Activated CD4-positive, alpha-beta T cell treated with anti-CD3 and anti-CD28 coated beads, Interleukin-2, amount 10 ng/mL, durations not matched to agents 24 days and 14 days (primary cell): Measurements from ENCODE around the gene P3R3URF. TPM values are rescaled to one million over a fixed set of nuclear protein-coding genes. Genes with fewer than 3 reads are reported as not detected.

Experiments
- DNase-seq: peaks from one replicate; pipeline ENCODE4 v3.0.0; 2022
- H3K27ac Mint-ChIP-seq: one replicate; pipeline ENCODE4 v1.8.0; 2022; ENCODE audit warnings: mild to moderate bottlenecking, mixed read lengths
- H3K27me3 Mint-ChIP-seq: one replicate; pipeline ENCODE4 v1.8.0; 2022; ENCODE audit warnings: mixed read lengths
- H3K36me3 Mint-ChIP-seq: one replicate; pipeline ENCODE4 v1.8.0; 2022; ENCODE audit warnings: low read depth, mild to moderate bottlenecking, mixed read lengths
- H3K4me1 Mint-ChIP-seq: one replicate; pipeline ENCODE4 v1.8.0; 2021; ENCODE audit warnings: mixed read lengths
- H3K4me3 Mint-ChIP-seq: one replicate; pipeline ENCODE4 v1.8.0; 2022; ENCODE audit warnings: mild to moderate bottlenecking, moderate library complexity, mixed read lengths
- H3K9me3 Mint-ChIP-seq: one replicate; pipeline ENCODE4 v1.8.0; 2021; ENCODE audit warnings: mixed read lengths
- intact Hi-C: fragments of 100-400 bp; cut with micrococcal nuclease; formaldehyde crosslinking; loops from one replicate; pipeline ENCODE4 v1.15.1; 2023
- total RNA-seq: library from RNA; stranded (reverse); gene quantifications from 2 replicates; pipeline ENCODE4 v1.2.3, GENCODE V29; 2022

Gene P3R3URF
- total RNA-seq, 1 donor from 2014 or later, result not detected

DNA sequence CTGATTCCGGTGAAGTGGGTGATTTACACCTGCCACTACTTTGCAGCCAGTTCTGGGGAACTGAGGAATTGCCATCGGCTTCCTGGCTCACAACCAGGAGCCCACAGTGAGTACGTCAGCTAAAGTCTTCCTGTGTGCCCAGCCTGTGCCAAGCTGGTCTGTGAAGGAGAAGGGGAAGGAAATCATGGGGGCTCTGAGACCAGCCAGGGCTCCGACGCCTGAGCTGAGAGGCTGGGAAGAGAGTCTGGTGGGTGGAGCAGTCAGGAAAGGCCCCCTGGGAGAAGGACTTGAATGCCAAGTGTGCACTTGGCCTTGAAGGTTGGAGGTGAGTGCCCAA is 28.1 kb upstream of the P3R3URF start:
- Mint-ChIP-seq H3K4me3 (no peak overlapping the region), H3K9me3 (no peaks in the 10 kb centered on the region), H3K36me3 (peaks cover 2% of the 10 kb centered on the region), H3K4me1 (peaks cover 10% of the 10 kb centered on the region), H3K27me3 (peaks cover 3% of the 10 kb centered on the region), H3K27ac (no peak overlapping the region)
- no peak for DNase-seq
- intact Hi-C loops, result no loop called here

DNA sequence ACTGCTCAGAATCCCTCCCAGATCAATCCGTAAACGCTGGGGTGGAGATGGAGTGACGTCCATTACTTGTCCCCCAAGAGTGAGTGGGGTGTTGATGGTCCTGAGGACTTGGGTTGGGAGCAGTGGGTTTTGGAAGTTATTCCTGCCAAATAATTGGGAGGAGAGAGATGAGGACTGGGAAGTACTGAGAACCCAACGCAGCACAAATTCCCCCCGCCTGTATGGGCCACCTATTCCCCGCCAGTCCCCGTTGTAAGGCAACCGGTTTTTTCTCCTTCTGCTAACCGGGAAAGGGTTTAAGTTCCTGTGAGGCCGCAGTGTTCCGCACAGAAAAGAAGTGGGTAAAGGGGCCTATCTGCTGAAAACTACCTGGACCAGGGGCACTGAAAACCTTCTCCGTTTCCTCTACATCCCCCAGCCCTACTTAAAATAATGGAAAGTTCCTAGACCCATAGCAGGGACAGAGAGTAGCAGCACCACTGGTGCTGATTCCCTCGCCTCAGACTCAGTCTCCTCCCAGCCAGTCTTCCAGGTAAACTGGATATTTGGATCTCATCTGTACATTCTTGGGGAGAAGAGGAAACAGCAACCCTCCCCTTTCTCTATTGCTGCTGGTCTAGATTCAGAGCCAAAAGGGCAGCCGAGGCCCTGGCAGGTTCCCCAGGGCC is 27.6 kb upstream of the P3R3URF start:
- peak overlapping the region; percentile 89 for H3K4me3 Mint-ChIP-seq
- no peak overlapping the region for H3K27ac Mint-ChIP-seq

DNA sequence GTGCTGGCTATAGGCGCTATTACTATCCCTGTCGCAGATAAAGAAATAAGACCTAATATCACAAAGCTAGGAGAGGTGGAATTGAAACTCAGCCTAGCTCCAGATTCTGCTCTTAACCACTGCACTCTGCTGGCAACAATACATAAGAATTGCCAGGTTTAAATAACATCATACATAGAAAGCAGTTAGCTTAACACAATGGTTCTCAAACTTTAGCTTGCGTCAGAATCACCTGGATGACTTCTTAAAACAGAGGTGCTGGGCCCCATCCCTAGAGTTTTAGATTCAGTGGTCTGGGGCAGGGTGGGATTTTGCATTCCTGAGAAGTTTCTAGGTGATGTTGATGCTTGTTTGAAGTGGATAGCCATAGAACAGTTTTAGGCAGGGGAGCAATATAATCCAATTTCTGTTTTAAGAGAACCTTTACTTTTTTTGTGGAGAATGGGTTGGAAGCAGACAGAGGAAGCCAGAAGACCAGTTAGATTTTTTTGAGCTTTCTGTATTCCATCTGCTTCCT is 23.0 kb upstream of the P3R3URF start:
- Mint-ChIP-seq H3K36me3 (peaks cover 13% of the 10 kb centered on the region), H3K9me3 (no peaks in the 10 kb centered on the region), H3K4me3 (peak overlapping the region; percentile 89), H3K27ac (peak overlapping the region; percentile 29), H3K4me1 (peaks cover 20% of the 10 kb centered on the region), H3K27me3 (peaks cover 3% of the 10 kb centered on the region)
- intact Hi-C loops, result loop anchor here (2.0 to 5.0 kb wide), 2 partner anchors 20 to 447 kb away; partner anchors contain the start of gene IPP
- no peak for DNase-seq

More for the DNA sequence above, 27.6 kb upstream of the P3R3URF start:
- Mint-ChIP-seq H3K27me3 (peaks cover 3% of the 10 kb centered on the region), H3K4me1 (peaks cover 13% of the 10 kb centered on the region), H3K36me3 (peaks cover 2% of the 10 kb centered on the region), H3K9me3 (no peaks in the 10 kb centered on the region)
- no peak for DNase-seq
- intact Hi-C loops, result loop anchor here (1.0 kb wide), 1 partner anchor 43 kb away; the partner anchor contains the start of gene RAD54L

DNA sequence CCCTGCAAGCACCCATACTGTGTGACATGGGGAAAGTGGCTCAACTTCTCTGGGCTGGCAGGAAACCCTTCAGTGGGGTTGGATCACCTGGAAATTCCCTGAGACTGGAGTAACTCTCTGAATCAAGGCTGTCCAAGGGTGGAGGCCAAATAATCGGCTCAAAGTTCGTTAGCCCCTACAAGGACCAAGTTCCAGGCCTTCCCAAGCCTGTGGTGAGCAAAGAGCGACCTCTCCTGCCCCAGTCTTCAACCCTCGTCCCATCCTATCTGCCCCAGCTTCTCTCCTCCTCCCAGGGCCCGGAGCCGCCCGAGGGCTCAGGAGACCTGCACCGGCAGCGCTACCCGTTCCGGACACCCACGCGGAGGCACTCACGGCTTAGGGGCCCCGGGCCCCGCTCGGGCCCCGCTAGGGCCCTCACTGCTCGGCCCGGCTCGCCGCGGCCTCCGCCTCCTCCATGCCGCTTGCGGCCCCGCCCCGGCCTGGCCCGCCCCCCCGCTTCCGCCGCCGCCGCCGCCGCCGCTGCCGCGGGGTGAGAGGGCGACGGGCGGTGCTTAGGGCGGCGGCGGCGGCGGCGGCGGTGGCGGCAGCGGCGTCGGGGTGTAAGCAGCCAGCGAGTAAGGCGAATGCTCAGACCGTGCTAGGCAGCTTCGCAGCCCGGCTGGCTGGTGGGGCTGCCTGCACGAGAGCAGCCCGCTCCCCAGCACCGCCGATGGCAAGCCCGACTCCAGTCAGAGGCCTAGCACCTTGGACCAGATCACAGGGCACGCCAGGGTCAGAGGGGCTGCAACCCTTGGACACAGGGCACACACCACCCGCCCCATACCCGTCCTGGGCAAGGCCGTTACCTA is 21.9 kb upstream of the P3R3URF start, which contains the start of gene POMGNT1:
Gene POMGNT1, minus strand, starts transcription at position 471 of the 848 bp plus-strand sequence. CDS start 613 bp downstream, outside the sequence.
- intact Hi-C loops, result loop anchor here (2.0 to 5.0 kb wide), 2 partner anchors 19 to 446 kb away; partner anchors contain the start of gene IPP
- peaks cover 19% of the 10 kb centered on the region for H3K36me3 Mint-ChIP-seq
- H3K4me3 Mint-ChIP-seq, result peak within 1 kb of the TSS; percentile 89
- no peaks in the 10 kb centered on the region for H3K9me3 Mint-ChIP-seq
- peaks cover 20% of the 10 kb centered on the region for H3K4me1 Mint-ChIP-seq
- peak within 1 kb of the TSS; percentile 85 for H3K27ac Mint-ChIP-seq
- peak; percentile 96 for DNase-seq
- peaks cover 2% of the 10 kb centered on the region for H3K27me3 Mint-ChIP-seq

DNA sequence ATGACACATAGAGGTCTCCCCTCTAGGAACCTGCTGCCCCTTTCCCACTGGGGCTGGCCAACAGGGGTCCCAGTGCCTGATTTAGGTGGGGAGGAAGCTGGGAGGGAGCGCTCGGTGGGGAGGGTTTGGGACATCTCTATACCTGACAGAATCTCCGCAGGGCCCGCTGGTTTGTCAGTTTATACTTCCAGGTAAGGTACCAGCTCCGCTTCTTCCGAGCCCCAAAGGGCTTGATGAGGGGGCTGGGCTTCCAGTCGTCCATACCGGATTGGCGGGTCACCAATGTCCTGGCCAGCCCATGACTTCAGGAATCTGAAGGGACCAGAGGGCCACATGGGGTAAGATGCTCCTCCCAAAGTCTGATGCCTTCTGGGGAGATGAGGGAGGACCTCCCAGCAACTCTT is 21.3 kb upstream of the P3R3URF start:
- Mint-ChIP-seq H3K27me3 (no peaks in the 10 kb centered on the region), H3K4me1 (peaks cover 15% of the 10 kb centered on the region), H3K27ac (peak overlapping the region; percentile 85), H3K9me3 (no peaks in the 10 kb centered on the region), H3K4me3 (peak overlapping the region; percentile 89), H3K36me3 (peaks cover 21% of the 10 kb centered on the region)
- DNase-seq, result no peak
- intact Hi-C loops, result loop anchor here (5.0 kb wide), 1 partner anchor 445 kb away; the partner anchor contains the start of gene IPP

DNA sequence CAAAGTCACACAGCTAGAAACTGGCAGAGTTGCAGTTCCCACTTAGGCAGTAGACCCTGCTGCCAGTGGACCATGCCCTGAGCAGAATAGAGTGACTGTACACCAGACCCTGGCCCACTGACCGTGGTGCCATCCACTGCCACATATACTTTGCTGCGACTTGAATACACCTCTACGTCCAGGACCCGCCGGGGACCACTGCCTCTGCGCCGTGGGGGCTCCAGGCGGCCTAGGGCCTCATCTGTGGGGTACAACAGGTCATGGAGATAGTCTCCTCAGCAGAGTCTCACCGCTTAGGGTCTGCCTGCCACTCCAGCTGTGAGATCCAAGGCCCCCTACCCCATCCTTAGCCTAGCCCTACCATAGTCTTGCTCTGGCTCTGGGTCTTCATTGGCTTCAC is 20.3 kb upstream of the P3R3URF start:
- H3K9me3 Mint-ChIP-seq, result no peaks in the 10 kb centered on the region
- H3K4me3 Mint-ChIP-seq, result peak overlapping the region; percentile 89
- peaks cover 24% of the 10 kb centered on the region for H3K36me3 Mint-ChIP-seq
- H3K4me1 Mint-ChIP-seq, result peaks cover 15% of the 10 kb centered on the region
- intact Hi-C loops, result loop anchor here (5.0 kb wide), 1 partner anchor 444 kb away; the partner anchor contains the start of gene IPP
- DNase-seq, result no peak
- H3K27me3 Mint-ChIP-seq, result no peaks in the 10 kb centered on the region
- peak overlapping the region; percentile 2 for H3K27ac Mint-ChIP-seq

DNA sequence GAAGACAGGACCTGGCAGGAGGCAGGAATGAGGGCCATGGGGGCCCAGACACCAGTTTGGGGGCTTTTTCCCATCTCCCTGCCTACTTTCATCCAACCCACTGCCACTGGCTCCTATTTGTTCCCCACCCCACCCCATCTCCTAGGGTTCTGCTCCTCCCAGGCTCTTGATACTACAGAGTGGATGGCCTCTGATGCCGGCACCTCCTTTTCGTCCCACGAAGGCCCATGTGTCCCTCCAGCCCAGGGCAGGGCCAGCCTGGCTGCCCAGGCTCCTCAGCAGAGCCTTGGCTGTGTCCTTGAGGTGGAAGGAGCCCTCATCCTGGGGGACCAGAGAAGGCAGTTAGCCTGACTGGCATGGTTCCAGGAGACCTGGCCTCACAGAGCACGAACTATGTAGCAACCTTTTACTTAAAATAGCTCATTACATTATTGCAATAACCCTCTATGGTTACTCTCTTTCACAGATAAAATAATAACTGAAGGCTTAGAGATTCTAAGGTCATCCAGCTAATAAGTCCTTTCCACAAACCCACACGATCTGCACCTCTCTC is 18.4 kb upstream of the P3R3URF start:
- no peaks in the 10 kb centered on the region for H3K9me3 Mint-ChIP-seq
- H3K4me3 Mint-ChIP-seq, result no peak overlapping the region
- H3K27ac Mint-ChIP-seq, result no peak overlapping the region
- peaks cover 28% of the 10 kb centered on the region for H3K36me3 Mint-ChIP-seq
- no peak for DNase-seq
- no peaks in the 10 kb centered on the region for H3K27me3 Mint-ChIP-seq
- H3K4me1 Mint-ChIP-seq, result peaks cover 12% of the 10 kb centered on the region
- intact Hi-C loops, result loop anchor here (5.0 kb wide), 1 partner anchor 442 kb away; the partner anchor contains the start of gene IPP

DNA sequence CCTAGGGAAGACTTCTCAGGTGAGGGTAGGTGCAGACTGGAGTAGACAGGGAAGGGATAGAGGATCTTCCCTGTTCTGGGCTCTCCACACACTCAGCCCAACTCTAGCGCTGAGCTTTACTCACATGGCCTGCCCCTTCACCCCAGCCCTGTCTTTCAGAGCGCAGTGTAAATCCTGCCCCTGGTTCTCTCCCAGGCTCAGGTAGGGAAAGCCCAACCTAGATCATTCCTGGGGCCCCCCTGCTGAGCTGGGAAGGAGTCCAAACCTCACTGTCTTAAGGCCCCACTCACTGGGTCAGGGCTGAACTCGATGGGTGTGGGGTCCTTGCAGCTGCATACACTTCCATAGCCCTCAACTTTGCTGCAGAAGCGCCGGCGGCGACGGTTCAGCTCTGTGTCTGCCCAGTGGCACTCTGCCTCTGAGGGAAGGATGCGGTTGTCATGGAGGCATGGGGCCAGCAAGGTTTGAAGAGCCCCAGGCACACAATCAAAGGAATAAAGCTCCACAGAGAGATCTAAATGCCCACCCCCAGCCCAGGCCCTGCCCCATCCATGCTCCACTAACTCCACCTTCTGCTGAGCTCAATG is 17.8 kb upstream of the P3R3URF start:
- Mint-ChIP-seq H3K4me3 (no peak overlapping the region), H3K27ac (no peak overlapping the region), H3K9me3 (no peaks in the 10 kb centered on the region), H3K27me3 (no peaks in the 10 kb centered on the region), H3K4me1 (peaks cover 8% of the 10 kb centered on the region), H3K36me3 (peaks cover 31% of the 10 kb centered on the region)
- intact Hi-C loops, result no loop called here
- DNase-seq, result no peak

DNA sequence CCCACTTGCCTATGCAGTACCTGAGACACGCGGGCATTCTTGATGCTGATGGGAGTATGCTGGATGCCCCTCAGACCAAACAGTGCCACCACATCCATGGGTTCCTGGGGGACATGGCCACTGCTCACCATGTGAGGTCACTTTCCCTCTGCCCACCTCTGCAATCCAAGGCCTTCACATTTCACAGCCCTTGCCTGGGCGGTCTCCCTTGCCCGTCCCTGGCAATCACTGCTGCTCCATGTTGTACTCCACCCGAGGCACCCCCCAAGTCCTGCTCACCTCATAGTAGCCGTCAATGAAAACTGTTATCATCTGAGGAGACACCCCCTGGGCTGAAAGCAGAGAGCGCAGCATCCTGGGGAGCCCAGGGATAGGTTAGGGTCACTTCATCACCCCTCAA is 17.0 kb upstream of the P3R3URF start:
- peaks cover 7% of the 10 kb centered on the region for H3K4me1 Mint-ChIP-seq
- intact Hi-C loops, result no loop called here
- DNase-seq, result no peak
- no peak overlapping the region for H3K4me3 Mint-ChIP-seq
- H3K36me3 Mint-ChIP-seq, result peaks cover 31% of the 10 kb centered on the region
- no peaks in the 10 kb centered on the region for H3K9me3 Mint-ChIP-seq
- H3K27me3 Mint-ChIP-seq, result no peaks in the 10 kb centered on the region
- no peak overlapping the region for H3K27ac Mint-ChIP-seq

DNA sequence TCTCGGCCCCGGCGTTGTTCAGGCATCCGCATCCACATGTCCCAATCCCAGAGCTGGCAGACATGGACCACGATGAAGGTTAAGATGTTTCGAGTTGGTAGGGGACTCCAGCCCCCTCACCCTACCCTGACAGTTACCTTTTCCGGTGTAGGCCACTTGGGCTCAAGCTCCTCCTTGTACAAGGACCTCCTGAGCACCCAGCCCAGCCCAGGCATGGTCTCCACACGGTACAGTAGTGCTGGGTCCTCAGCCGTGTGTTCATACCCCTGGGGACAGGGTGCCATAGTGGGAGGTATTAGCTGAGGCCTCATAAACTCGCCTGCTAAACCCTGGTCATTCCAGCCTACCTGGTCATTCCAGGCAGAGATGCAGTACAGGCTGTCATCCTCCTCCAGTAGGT is 15.9 kb upstream of the P3R3URF start:
- H3K27me3 Mint-ChIP-seq, result no peaks in the 10 kb centered on the region
- peaks cover 36% of the 10 kb centered on the region for H3K36me3 Mint-ChIP-seq
- H3K4me1 Mint-ChIP-seq, result peaks cover 4% of the 10 kb centered on the region
- no peak overlapping the region for H3K27ac Mint-ChIP-seq
- H3K4me3 Mint-ChIP-seq, result no peak overlapping the region
- H3K9me3 Mint-ChIP-seq, result no peaks in the 10 kb centered on the region
- DNase-seq, result no peak
- intact Hi-C loops, result no loop called here

DNA sequence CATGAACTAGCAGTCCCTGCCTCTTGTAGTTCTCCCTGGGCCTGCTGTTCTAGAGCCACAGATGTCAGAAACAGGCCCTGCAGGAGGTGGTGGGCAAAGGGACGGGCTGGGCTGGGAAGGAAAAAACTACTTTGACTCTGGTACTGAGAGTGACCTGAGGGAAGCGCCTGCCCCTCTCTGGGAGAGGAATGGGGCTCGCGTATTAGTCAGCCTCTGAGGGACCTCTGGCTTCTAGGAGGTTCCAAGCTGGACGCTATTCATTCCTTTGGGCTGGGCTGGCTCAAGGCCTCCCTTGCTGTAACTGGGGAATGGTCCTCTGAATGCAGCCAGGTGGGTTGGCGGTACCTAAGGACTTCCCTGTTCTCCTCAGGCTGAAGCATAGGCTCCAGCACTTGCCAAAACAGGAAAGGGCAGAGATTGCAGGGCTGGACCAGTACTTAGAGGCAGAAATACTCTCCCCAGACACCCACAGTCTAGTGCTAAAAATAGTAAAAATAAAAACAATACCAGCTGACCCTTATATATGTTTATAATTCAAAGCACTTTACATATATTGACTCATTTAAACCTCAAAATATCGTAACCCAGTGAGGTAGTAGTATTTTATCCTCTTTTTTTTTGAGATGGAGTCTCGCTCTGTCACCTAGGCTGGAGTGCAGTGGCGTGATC is 14.9 kb upstream of the P3R3URF start:
- no peak overlapping the region for H3K4me3 Mint-ChIP-seq
- intact Hi-C loops, result no loop called here

DNA sequence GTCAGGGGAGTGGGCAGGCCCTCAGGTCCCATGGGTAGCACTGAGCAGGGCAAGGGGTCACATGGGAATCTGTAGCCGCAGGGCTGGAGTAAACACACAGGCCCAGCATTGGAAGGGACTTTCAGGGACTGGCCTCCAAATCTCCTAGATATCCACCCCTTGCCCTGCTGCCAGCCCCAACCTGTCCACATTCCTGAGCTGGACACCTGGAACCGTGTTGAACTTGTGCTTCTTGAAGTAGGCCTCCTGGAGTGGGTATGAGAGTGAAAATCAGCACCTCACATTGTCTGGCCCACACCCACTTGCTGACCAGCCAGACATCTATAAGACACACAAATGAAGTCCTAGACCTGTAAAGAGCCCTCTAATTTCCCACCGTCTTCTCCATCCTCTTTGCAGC is 14.3 kb upstream of the P3R3URF start:
- intact Hi-C loops, result no loop called here

More for the DNA sequence above, 14.9 kb upstream of the P3R3URF start:
- peaks cover 33% of the 10 kb centered on the region for H3K36me3 Mint-ChIP-seq
- peaks cover 2% of the 10 kb centered on the region for H3K4me1 Mint-ChIP-seq
- H3K27me3 Mint-ChIP-seq, result no peaks in the 10 kb centered on the region
- no peak overlapping the region for H3K27ac Mint-ChIP-seq
- no peak for DNase-seq
- no peaks in the 10 kb centered on the region for H3K9me3 Mint-ChIP-seq

More for the DNA sequence above, 14.3 kb upstream of the P3R3URF start:
- H3K4me1 Mint-ChIP-seq, result peaks cover 4% of the 10 kb centered on the region
- H3K36me3 Mint-ChIP-seq, result peaks cover 30% of the 10 kb centered on the region
- no peaks in the 10 kb centered on the region for H3K27me3 Mint-ChIP-seq
- no peaks in the 10 kb centered on the region for H3K9me3 Mint-ChIP-seq
- H3K4me3 Mint-ChIP-seq, result no peak overlapping the region
- DNase-seq, result no peak
- no peak overlapping the region for H3K27ac Mint-ChIP-seq
